Measurements from ENCODE around the gene NECAB3. TPM values are rescaled to one million over a fixed set of nuclear protein-coding genes. Genes with fewer than 3 reads are reported as not detected.

Gene NECAB3
- total RNA-seq, 1 donor from 2014 or later, result 19.2 TPM

GRCh38 chr20:33687370-33687915 lies 13.2 kb upstream of the NECAB3 start:
- Histone ChIP-seq H2AFZ (replicated peaks) (no peak overlapping the region), H3F3A (ENCODE audit: low read depth) (peaks cover 18% of the 10 kb centered on the region), H3K4me1 (peaks cover 20% of the 10 kb centered on the region), H3K4me2 (no peak overlapping the region), H3K4me3 (no peak overlapping the region), H3K27ac (no peak overlapping the region), H3K36me3 (no peaks in the 10 kb centered on the region), H3K27me3 (no peaks in the 10 kb centered on the region), H3K9ac (no peak overlapping the region), H3K9me3 (ENCODE audit: low read depth) (no peaks in the 10 kb centered on the region), H4K20me1 (ENCODE audit: low read depth) (peaks cover 32% of the 10 kb centered on the region), H3K79me2 (ENCODE audit: low read depth) (peaks cover 32% of the 10 kb centered on the region)
- Mint-ChIP-seq H3K4me1 (peaks cover 30% of the 10 kb centered on the region), H3K27ac (no peak overlapping the region), H3K36me3 (no peaks in the 10 kb centered on the region), H3K9me3 (no peaks in the 10 kb centered on the region), H3K27me3 (ENCODE audit: insufficient read depth, low read depth) (peaks cover 4% of the 10 kb centered on the region), H3K4me3 (peak overlapping the region; percentile 82)
- DNase-seq (ENCODE audit: low spot score), result no peak
- TF ChIP-seq, protein P1, sequence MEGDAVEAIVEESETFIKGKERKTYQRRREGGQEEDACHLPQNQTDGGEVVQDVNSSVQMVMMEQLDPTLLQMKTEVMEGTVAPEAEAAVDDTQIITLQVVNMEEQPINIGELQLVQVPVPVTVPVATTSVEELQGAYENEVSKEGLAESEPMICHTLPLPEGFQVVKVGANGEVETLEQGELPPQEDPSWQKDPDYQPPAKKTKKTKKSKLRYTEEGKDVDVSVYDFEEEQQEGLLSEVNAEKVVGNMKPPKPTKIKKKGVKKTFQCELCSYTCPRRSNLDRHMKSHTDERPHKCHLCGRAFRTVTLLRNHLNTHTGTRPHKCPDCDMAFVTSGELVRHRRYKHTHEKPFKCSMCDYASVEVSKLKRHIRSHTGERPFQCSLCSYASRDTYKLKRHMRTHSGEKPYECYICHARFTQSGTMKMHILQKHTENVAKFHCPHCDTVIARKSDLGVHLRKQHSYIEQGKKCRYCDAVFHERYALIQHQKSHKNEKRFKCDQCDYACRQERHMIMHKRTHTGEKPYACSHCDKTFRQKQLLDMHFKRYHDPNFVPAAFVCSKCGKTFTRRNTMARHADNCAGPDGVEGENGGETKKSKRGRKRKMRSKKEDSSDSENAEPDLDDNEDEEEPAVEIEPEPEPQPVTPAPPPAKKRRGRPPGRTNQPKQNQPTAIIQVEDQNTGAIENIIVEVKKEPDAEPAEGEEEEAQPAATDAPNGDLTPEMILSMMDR (IDR thresholded peaks at IDR 0.05), result no peak
- TF ChIP-seq EZH2phosphoT487 (IDR thresholded peaks at IDR 0.05) (no peak), EZH2 (IDR thresholded peaks at IDR 0.05) (no peak)

- TF ChIP-seq, protein P1 (IDR thresholded peaks at IDR 0.05), result no peak
- TF ChIP-seq EZH2phosphoT487 (IDR thresholded peaks at IDR 0.05), result no peak
- no peak for TF ChIP-seq EZH2 (IDR thresholded peaks at IDR 0.05)
- peak overlapping the region; percentile 35 for H3K4me3 ChIP-seq
These were observed 12.7 kb upstream of the NECAB3 start for GRCh38 chr20:33686984-33687366.

DNA sequence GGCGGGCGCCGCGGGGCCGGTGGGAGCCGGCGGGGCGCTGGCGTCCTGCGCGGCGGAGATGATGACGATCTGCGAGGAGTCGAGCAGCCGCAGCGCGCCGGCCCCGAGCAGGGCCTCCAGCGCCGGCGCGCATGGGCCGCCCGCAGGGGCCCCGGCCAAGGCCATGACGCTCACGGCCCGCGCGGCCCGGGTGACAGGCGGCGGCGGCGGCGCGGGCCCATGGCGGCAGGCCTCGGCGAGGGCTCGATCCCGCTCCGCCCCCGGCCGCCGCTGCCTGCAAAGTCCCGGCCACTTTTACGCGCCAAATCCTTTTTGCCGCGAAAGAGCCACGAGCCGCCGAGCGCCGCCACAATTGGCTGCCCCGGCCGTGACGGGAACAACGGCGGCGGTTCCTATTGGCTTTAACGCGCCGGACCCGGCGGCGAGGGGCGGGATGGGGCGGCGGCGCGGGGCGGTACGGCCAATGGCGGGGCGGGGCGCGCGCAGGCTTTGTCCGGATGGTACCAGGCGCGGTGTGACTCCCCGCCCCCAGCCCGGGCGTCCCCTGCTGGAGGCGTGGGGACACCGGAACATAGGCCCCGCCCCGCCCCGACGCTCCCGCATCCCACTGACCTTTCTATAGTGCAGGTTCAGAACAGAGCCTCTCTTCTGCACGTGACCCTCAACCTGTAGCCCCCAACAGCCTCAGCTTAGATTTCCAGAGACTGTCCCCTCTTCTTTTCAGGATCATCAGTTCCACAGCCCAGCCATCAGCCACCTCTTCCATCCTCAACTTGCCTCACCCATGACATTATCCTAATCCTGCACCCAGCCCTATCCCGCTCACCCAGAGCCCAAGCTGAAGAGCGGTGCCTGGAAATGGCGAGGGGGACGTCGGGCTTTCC lies 12.1 kb upstream of the NECAB3 start, which contains the start of gene E2F1:
E2F1 (minus strand) TSS at position 286 of the 884 bp plus-strand sequence; CDS start at position 165, 121 bp downstream.
- H3K36me3 ChIP-seq, result no peaks in the 10 kb centered on the region
- H3F3A ChIP-seq (ENCODE audit: low read depth), result peaks cover 18% of the 10 kb centered on the region
- H3K9me3 Mint-ChIP-seq, result no peaks in the 10 kb centered on the region
- no peaks in the 10 kb centered on the region for H3K9me3 ChIP-seq (ENCODE audit: low read depth)
- no peak for TF ChIP-seq EZH2phosphoT487 (IDR thresholded peaks at IDR 0.05)
- TF ChIP-seq, protein P1 (IDR thresholded peaks at IDR 0.05), result peak; percentile 34
- peak within 1 kb of the TSS; percentile 92 for H3K4me3 Mint-ChIP-seq
- peak within 1 kb of the TSS; percentile 80 for H3K27ac Mint-ChIP-seq
- peak within 1 kb of the TSS; percentile 73 for H2AFZ ChIP-seq (replicated peaks)
- peaks cover 2% of the 10 kb centered on the region for H3K27me3 Mint-ChIP-seq (ENCODE audit: insufficient read depth, low read depth)
- H3K36me3 Mint-ChIP-seq, result no peaks in the 10 kb centered on the region
- no peaks in the 10 kb centered on the region for H3K27me3 ChIP-seq
- peaks cover 20% of the 10 kb centered on the region for H3K4me1 ChIP-seq
- DNase-seq (ENCODE audit: low spot score), result peak; percentile 99
- H3K9ac ChIP-seq, result no peak within 1 kb of the TSS
- H4K20me1 ChIP-seq (ENCODE audit: low read depth), result peaks cover 43% of the 10 kb centered on the region
- peaks cover 43% of the 10 kb centered on the region for H3K79me2 ChIP-seq (ENCODE audit: low read depth)
- peak within 1 kb of the TSS; percentile 65 for H3K4me3 ChIP-seq
- no peak within 1 kb of the TSS for H3K27ac ChIP-seq
- H3K4me2 ChIP-seq, result peak within 1 kb of the TSS; percentile 88
- peaks cover 33% of the 10 kb centered on the region for H3K4me1 Mint-ChIP-seq

More at GRCh38 chr20:33686984-33687366, 12.7 kb upstream of the NECAB3 start:
- peak overlapping the region; percentile 80 for H3K27ac Mint-ChIP-seq
- peak overlapping the region; percentile 82 for H3K4me3 Mint-ChIP-seq
- H3K9me3 ChIP-seq (ENCODE audit: low read depth), result no peaks in the 10 kb centered on the region
- H3K4me1 ChIP-seq, result peaks cover 20% of the 10 kb centered on the region
- peaks cover 37% of the 10 kb centered on the region for H3K79me2 ChIP-seq (ENCODE audit: low read depth)
- no peaks in the 10 kb centered on the region for H3K27me3 ChIP-seq
- no peak for DNase-seq (ENCODE audit: low spot score)
- H3K9me3 Mint-ChIP-seq, result no peaks in the 10 kb centered on the region
- H3K4me2 ChIP-seq, result peak overlapping the region; percentile 77
- no peaks in the 10 kb centered on the region for H3K36me3 Mint-ChIP-seq
- peaks cover 4% of the 10 kb centered on the region for H3K27me3 Mint-ChIP-seq (ENCODE audit: insufficient read depth, low read depth)
- no peak overlapping the region for H3K27ac ChIP-seq
- no peak overlapping the region for H3K9ac ChIP-seq
- H2AFZ ChIP-seq (replicated peaks), result peak overlapping the region; percentile 73
- H3F3A ChIP-seq (ENCODE audit: low read depth), result peaks cover 18% of the 10 kb centered on the region
- H3K4me1 Mint-ChIP-seq, result peaks cover 29% of the 10 kb centered on the region
- H4K20me1 ChIP-seq (ENCODE audit: low read depth), result peaks cover 37% of the 10 kb centered on the region
- no peaks in the 10 kb centered on the region for H3K36me3 ChIP-seq
